Panc1 (cell line): Measurements from ENCODE around the gene PNPLA2. TPM values are rescaled to one million over a fixed set of nuclear protein-coding genes. Genes with fewer than 3 reads are reported as not detected.

ENCODE experiments used
- ATAC-seq: fragments of 200-7000 bp; cut with Tn5 transposase; 2 replicates; pipeline ENCODE4 v1.9.1; 2020; ENCODE audit warnings: mild to moderate bottlenecking, moderate library complexity
- BruUV-seq: library from RNA; stranded (reverse); fragments of 400-500 nt; replicated peaks from 2 replicates; lab custom pipeline; 2021; lab: Mats Ljungman, UMichigan
- CTCF ChIA-PET: fragments of 300-600 bp; sonication (Branson Sonifier 250); formaldehyde crosslinking; loops from one replicate; lab custom pipeline; 2022; ENCODE audit warnings: antibody characterized with exemption; lab: Charles Lee
- POLR2A ChIA-PET: fragments of 300-600 bp; sonication (Branson Sonifier 250); formaldehyde crosslinking; loops from one replicate; lab custom pipeline; 2022; ENCODE audit warnings: antibody characterized with exemption; lab: Charles Lee
- DNase-seq: peaks from one replicate; pipeline ENCODE4 v3.0.0-alpha.2; 2010; ENCODE audit warnings: low read depth, low spot score
- H3K27ac ChIP-seq: 2 replicates; pipeline ENCODE4 v1.5.1; 2011; ENCODE audit warnings: mild to moderate bottlenecking, low read length, inconsistent platforms
- H3K27me3 ChIP-seq: fragments of 200-500 bp; sonication (Bioruptor generic); 2 replicates; pipeline ENCODE4 v1.6.0; 2014; ENCODE audit warnings: low read length, inconsistent platforms; ENCODE audit not compliant: control insufficient read depth, insufficient read depth
- H3K36me3 ChIP-seq: fragments of 200-500 bp; sonication (Bioruptor generic); 2 replicates; pipeline ENCODE4 v1.5.1; 2014; ENCODE audit warnings: inconsistent platforms, mild to moderate bottlenecking, low read length, moderate library complexity; ENCODE audit not compliant: control insufficient read depth, insufficient read depth
- H3K4me1 ChIP-seq: 2 replicates; pipeline ENCODE4 v1.5.1; 2011; ENCODE audit warnings: inconsistent platforms, mild to moderate bottlenecking, low read length, moderate library complexity; ENCODE audit not compliant: control insufficient read depth, insufficient read depth
- H3K4me3 ChIP-seq, 2 experiments: 2 replicates each; pipeline ENCODE4 v1.5.1; 2011 to 2012; ENCODE audit warnings: low read depth in 2 of 2, low read length in 2 of 2, mild to moderate bottlenecking in 2 of 2, inconsistent platforms in 1 of 2, moderate library complexity in 1 of 2
- H3K9me3 ChIP-seq: fragments of 200-500 bp; sonication (Bioruptor generic); 2 replicates; pipeline ENCODE4 v1.5.1; 2014; ENCODE audit warnings: low read depth, mild to moderate bottlenecking, inconsistent platforms, low read length, moderate library complexity; ENCODE audit not compliant: control insufficient read depth, insufficient read depth
- POLR2AphosphoS5 ChIP-seq: IDR thresholded peaks from 2 replicates; pipeline ENCODE4 v1.6.1; 2012; ENCODE audit warnings: mild to moderate bottlenecking, low read depth, low read length, moderate library complexity
- SIN3A ChIP-seq: IDR thresholded peaks from 2 replicates; pipeline ENCODE4 v1.6.1; 2012; ENCODE audit warnings: low read depth, mild to moderate bottlenecking, low read length, moderate library complexity, borderline replicate concordance; ENCODE audit not compliant: insufficient read depth
- TCF7L2 ChIP-seq: IDR thresholded peaks from 2 replicates; pipeline ENCODE4 v1.6.1; 2011; ENCODE audit warnings: mild to moderate bottlenecking, low read depth, low read length, inconsistent platforms
- in situ Hi-C: cut with HindIII; loops from 2 replicates; pipeline ENCODE4 v1.10.0; 2016; ENCODE audit warnings: low sequenced_read_pairs, low pct_unique_long_range_greater_than_20kb
- intact Hi-C: fragments of 100-400 bp; cut with micrococcal nuclease; formaldehyde crosslinking; loops from one replicate; pipeline ENCODE4 v1.10.0; 2022; ENCODE audit not compliant: unreplicated experiment
- total RNA-seq: library from RNA; stranded (reverse); gene quantifications from one replicate; pipeline ENCODE4 v1.2.1, GENCODE V29; 2021; ENCODE audit not compliant: unreplicated experiment
- TF ChIP-seq, protein P1 (sequence below): fragments of 450-650 bp; IDR thresholded peaks from 2 replicates; pipeline ENCODE4 v1.5.1; 2017; ENCODE audit warnings: mild to moderate bottlenecking
- TF ChIP-seq, protein P2 (sequence below), 2 experiments: IDR thresholded peaks; 2 replicates each; pipeline ENCODE4 v1.6.1; 2011 to 2012; ENCODE audit warnings: low read depth in 2 of 2, control low read depth in 1 of 2, low read length in 1 of 2, mild to moderate bottlenecking in 1 of 2, moderate library complexity in 1 of 2; ENCODE audit not compliant: insufficient read depth in 1 of 2

Gene PNPLA2
- total RNA-seq, 1 experiment from 2014 or later, result 244 TPM

DNA sequence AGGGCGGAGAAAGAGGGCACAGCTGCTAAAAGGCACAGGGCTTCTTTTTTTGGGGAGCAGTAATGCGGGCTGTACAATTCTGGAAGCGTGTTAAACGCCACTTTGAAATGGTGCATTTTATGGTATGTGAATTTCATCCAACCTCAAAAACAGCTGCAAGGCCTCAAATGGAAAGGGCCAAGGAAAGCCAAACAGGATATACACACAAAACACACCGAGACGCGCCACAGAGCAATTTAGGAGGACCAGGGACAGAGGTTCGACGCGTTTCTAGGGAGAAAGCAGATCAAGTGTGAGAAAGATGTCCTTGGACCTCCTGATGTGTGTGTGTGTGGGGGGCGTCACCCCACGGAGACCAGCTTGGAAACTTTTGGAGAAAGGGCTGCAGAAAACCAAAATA, 55.0 kb downstream of the PNPLA2 start:
- Histone ChIP-seq H3K36me3 (no peaks in the 10 kb centered on the region), H3K27me3 (no peaks in the 10 kb centered on the region), H3K4me3 (no peak overlapping the region), H3K4me1 (0 out of 2 replicates have a peak, but pooled peaks cover 3% of the 10 kb centered on the region), H3K9me3 (no peaks in the 10 kb centered on the region), H3K27ac (no peak overlapping the region)
- TF ChIP-seq TCF7L2 (no peak), POLR2AphosphoS5 (no peak), SIN3A (no peak)
- TF ChIP-seq, protein P1, sequence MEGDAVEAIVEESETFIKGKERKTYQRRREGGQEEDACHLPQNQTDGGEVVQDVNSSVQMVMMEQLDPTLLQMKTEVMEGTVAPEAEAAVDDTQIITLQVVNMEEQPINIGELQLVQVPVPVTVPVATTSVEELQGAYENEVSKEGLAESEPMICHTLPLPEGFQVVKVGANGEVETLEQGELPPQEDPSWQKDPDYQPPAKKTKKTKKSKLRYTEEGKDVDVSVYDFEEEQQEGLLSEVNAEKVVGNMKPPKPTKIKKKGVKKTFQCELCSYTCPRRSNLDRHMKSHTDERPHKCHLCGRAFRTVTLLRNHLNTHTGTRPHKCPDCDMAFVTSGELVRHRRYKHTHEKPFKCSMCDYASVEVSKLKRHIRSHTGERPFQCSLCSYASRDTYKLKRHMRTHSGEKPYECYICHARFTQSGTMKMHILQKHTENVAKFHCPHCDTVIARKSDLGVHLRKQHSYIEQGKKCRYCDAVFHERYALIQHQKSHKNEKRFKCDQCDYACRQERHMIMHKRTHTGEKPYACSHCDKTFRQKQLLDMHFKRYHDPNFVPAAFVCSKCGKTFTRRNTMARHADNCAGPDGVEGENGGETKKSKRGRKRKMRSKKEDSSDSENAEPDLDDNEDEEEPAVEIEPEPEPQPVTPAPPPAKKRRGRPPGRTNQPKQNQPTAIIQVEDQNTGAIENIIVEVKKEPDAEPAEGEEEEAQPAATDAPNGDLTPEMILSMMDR, result no peak
- TF ChIP-seq, protein P2, sequence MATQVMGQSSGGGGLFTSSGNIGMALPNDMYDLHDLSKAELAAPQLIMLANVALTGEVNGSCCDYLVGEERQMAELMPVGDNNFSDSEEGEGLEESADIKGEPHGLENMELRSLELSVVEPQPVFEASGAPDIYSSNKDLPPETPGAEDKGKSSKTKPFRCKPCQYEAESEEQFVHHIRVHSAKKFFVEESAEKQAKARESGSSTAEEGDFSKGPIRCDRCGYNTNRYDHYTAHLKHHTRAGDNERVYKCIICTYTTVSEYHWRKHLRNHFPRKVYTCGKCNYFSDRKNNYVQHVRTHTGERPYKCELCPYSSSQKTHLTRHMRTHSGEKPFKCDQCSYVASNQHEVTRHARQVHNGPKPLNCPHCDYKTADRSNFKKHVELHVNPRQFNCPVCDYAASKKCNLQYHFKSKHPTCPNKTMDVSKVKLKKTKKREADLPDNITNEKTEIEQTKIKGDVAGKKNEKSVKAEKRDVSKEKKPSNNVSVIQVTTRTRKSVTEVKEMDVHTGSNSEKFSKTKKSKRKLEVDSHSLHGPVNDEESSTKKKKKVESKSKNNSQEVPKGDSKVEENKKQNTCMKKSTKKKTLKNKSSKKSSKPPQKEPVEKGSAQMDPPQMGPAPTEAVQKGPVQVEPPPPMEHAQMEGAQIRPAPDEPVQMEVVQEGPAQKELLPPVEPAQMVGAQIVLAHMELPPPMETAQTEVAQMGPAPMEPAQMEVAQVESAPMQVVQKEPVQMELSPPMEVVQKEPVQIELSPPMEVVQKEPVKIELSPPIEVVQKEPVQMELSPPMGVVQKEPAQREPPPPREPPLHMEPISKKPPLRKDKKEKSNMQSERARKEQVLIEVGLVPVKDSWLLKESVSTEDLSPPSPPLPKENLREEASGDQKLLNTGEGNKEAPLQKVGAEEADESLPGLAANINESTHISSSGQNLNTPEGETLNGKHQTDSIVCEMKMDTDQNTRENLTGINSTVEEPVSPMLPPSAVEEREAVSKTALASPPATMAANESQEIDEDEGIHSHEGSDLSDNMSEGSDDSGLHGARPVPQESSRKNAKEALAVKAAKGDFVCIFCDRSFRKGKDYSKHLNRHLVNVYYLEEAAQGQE (IDR thresholded peaks at IDR 0.05; ENCODE audit: insufficient read depth in 1 of 2, low read depth in 2 of 2, low read length in 1 of 2), result no peak
- ChIA-PET CTCF (no interaction called here), POLR2A (no interaction called here)
- in situ Hi-C loops (no loop called here), intact Hi-C loops (no loop called here)
- ATAC-seq (no peak), DNase-seq (no peak)
- BruUV-seq, result no TSS peak

Other genes with a start within 250 kb of the PNPLA2 start
- gene PHRF1, start 242.4 kb upstream of the PNPLA2 start, total RNA-seq, result 90.6 TPM
- gene IRF7, start 203.0 kb upstream of the PNPLA2 start, total RNA-seq, result 23.9 TPM
- not detected for gene CDHR5, start 194.0 kb upstream of the PNPLA2 start, total RNA-seq
- not detected for gene SCT, start 191.7 kb upstream of the PNPLA2 start, total RNA-seq
- 0.95 TPM for gene DRD4, start 181.6 kb upstream of the PNPLA2 start, total RNA-seq
- 105 TPM for gene DEAF1, start 123.7 kb upstream of the PNPLA2 start, total RNA-seq
- 45.2 TPM for gene TMEM80, start 123.1 kb upstream of the PNPLA2 start, total RNA-seq
- gene EPS8L2, start 112.7 kb upstream of the PNPLA2 start, total RNA-seq, result 256 TPM
- gene TALDO1, start 71.5 kb upstream of the PNPLA2 start, total RNA-seq, result 257 TPM
- 229 TPM for gene GATD1, start 41.4 kb upstream of the PNPLA2 start, total RNA-seq
- gene CEND1, start 28.8 kb upstream of the PNPLA2 start, total RNA-seq, result 15.9 TPM
- 119 TPM for gene SLC25A22, start 20.6 kb upstream of the PNPLA2 start, total RNA-seq
- gene PIDD1, start 13.7 kb upstream of the PNPLA2 start, total RNA-seq, result 75.9 TPM
- gene RPLP2, start 8.9 kb upstream of the PNPLA2 start, total RNA-seq, result 3,468 TPM
- 132 TPM for gene CRACR2B, start 9.0 kb downstream of the PNPLA2 start, total RNA-seq
- 680 TPM for gene CD151, start 14.0 kb downstream of the PNPLA2 start, total RNA-seq
- 673 TPM for gene POLR2L, start 23.6 kb downstream of the PNPLA2 start, total RNA-seq
- gene TSPAN4, start 23.9 kb downstream of the PNPLA2 start, total RNA-seq, result 187 TPM
- gene CHID1, start 91.9 kb downstream of the PNPLA2 start, total RNA-seq, result 224 TPM
- 123 TPM for gene AP2A2, start 107.0 kb downstream of the PNPLA2 start, total RNA-seq
- gene MUC6, start 217.8 kb downstream of the PNPLA2 start, total RNA-seq, result 0.49 TPM